HG03378 (cell line): Measurements from ENCODE around the gene SNCAIP.

ENCODE experiments used
- ATAC-seq: cut with Tn5 transposase; IDR thresholded peaks from one replicate; pipeline ENCODE4 v1.9.1; 2021; ENCODE audit warnings: mild to moderate bottlenecking, moderate library complexity; ENCODE audit not compliant: unreplicated experiment

Gene SNCAIP

GRCh38 chr5:122311961-122312590, at the start of gene SNCAIP:
Gene SNCAIP (plus strand): TSS chr5:122312237. CDS start chr5:122391135, 78,898 bp downstream.
- no peak for ATAC-seq

GRCh38 chr5:122263352-122264030, 48.5 kb upstream of the SNCAIP start:
- no peak for ATAC-seq

GRCh38 chr5:122264610-122265009, 47.4 kb upstream of the SNCAIP start:
- no peak for ATAC-seq

DNA sequence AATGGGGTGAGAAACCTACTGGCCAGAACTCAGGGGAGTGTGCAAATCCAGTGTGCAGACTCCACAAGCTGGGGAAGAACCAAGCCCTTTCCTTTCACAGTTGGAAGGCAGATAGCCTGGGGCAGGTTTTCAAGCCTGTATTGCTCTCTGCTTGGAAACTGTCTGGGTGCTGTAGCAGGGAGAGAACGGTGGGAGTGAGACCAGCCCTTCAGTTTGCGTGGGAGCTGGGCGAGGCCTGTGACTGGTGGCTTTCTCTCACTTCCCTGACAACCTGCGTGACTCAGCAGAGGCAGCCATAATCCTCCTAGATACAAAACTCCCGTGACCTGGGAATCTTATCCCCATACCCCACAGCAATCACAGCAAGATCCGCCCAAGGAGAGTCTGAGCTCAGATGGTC, 44.9 kb upstream of the SNCAIP start:
- no peak for ATAC-seq

GRCh38 chr5:122273696-122274095, 38.3 kb upstream of the SNCAIP start:
- no peak for ATAC-seq

DNA sequence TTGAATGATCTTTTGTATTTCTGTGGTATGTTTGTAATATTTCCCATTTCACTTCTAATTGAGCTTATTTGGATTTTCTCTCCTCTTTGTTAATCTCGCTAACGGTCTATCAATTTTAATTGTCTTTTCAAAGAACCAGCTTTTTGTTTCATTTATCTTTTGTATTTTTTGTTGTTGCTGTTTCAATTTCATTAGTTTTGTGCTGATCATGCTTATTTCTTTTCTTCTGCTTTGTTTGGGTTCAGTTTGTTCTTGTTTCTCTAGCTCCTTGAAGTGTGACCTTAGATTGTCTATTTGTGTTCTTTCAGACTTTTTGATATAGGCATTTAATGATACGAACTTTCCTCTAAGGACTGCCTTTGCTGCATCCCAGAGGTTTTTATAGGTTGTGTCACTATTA, 28.4 kb upstream of the SNCAIP start:
- no peak for ATAC-seq

- ATAC-seq, result no peak
Measured at GRCh38 chr5:122286541-122286940, 25.5 kb upstream of the SNCAIP start.

- ATAC-seq, result no peak
Measured at GRCh38 chr5:122287101-122287500, 24.9 kb upstream of the SNCAIP start.

- ATAC-seq, result no peak
Measured at GRCh38 chr5:122291000-122291901, 20.8 kb upstream of the SNCAIP start.

DNA sequence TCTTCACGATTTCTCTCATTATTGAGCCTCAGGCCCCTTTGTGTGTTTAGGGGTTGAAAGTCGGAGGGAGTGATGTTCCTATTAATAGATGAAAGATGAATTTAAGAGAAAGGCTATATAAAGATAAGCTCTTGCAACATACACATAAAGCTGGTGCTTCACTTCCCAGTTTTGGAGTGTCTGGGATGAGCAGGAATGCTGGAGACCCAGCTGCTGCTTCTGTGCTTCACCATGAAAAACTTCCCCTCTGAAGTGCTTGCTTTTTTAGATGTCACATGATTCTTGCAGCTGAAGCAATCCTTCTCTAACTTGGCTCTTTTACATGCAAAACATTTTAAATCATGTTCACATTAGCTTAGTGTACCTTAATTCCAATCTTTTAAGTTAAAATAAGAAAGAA, 19.7 kb upstream of the SNCAIP start:
- no peak for ATAC-seq

GRCh38 chr5:122295138-122295537, 16.9 kb upstream of the SNCAIP start:
- ATAC-seq, result peak; percentile 38

GRCh38 chr5:122296871-122297270, 15.2 kb upstream of the SNCAIP start:
- no peak for ATAC-seq

DNA sequence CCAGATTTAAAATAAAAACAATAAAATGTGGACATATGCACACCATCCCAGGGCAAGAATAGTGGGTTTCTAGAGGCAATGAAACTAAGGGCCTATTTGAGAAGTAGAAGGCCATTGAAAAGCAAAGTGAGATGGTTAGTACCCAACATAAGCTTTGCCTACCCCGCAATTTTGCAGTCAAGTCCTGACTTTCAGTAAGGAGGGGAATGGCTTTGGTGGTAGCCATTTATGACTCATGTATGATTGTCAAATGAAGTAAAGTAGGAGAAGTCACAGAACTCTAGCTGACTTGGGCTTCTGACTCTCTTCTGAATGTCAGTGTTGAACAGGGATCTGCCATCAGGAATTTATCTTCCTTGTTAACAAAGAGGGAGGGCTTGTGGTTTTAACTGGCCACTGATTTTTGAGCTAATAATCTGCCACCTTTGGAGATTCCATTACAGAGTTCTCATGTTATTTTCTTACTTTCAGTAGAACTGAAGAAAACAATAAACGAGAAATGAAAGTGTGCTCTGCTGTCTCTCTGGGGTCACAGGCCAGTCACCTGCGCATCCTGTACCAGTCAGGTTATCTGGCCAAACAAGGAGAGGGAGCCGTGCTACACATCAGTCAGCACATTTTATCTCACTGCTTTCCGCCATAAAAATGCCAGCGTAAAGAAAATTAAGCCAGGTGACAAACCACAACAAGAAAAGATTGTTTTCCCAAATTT, 14.3 kb upstream of the SNCAIP start:
- peak; percentile 85 for ATAC-seq

DNA sequence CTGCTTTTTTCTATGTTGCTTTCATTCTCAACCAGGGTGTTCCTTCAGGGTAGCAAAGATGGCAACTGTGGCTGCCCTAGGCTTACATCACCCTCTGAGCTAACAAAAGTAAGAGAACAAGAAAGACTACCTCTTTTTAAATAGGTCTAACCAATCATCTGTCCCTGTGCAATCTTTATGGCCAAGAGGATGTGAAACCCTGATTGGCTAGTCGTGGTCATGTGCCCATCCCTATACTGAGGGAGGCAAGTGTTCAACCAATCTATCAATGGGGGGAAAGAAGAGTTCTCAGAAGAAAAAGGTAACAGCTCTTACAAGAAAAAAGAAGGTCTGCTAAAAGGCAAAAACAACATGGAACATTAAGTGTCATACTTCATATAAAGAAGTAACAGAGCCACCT, 11.7 kb upstream of the SNCAIP start:
- peak; percentile 32 for ATAC-seq

- ATAC-seq, result no peak
Measured at GRCh38 chr5:122301016-122301415, 11.0 kb upstream of the SNCAIP start.

GRCh38 chr5:122304471-122305215, 7.4 kb upstream of the SNCAIP start:
- ATAC-seq, result no peak

DNA sequence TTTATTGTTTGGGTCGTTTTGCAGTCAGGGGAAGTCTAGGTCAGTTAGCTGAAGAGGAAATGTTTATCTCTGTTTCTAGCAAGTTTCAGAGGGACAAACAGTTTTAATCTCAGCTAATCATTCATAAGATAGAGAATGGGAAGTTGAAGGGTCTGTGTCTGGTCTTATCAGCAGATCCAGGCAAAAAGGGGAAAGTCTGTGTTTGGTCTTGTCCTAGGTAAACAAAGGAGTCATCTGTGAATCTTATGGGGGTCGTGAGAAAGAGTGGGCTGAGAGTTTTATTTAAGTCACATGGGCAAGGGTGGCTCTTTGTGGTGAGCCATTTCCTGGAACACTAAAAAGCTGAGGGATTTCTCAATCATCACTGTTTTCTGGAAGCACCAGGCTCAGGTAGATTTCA, 5.6 kb upstream of the SNCAIP start:
- no peak for ATAC-seq

DNA sequence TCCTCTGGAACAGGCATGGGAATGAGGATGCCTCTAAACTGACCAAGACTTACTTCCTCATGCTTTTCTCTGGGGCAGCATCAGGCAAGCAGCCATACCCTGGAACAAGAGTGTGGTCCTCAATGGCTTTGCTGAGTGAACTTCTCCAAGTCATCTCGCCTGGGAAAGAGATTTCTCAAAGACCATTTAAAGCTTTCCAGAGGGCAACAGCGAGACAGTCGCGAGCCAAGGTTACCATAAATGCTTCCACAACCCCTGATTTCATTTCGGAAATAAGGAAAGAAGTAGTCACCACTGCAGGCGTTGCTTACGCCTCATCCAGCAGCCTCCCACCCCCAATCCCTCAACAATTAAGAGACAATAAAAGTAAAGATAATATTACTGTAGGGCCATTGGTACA, 1.1 kb upstream of the SNCAIP start:
- no peak for ATAC-seq

DNA sequence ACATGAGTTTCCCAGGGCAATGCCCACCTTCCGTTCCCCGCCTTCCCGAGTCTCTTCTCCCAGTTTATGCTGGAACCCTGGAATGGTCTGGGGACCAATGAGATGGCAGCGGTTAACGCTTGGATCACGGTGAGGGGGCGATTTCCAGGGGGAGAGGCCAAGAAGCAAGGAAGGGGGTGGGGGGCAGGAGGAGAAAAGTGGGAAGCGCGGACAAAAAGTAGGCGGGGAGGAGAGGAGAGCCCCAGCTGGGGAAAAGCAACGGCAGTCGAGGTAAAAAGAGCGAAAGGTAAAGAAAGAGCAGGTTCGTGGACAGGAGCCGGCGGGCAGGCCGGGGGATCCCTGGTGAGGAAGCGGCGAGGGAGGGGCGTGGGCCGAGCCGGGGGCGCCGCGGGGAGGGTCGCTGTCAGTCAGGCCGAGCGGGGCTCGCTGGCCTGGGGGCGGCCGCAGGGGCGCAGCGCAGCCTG, 508 bp upstream of the SNCAIP start:
- no peak for ATAC-seq
